Superior temporal gyrus (tissue), 1 donor: ENCODE data around the gene CHN2.
A peak's percentile ranks its signal among the peaks of the same experiment; 100 is the strongest.
"Not testable (repeated sequence)": the region's sequence is repeated elsewhere in the genome, so short reads cannot be mapped to it uniquely, and the experiment has no call there.

Source experiments
- DNase-seq: peaks from one replicate; pipeline ENCODE4 v3.0.0-alpha.2; 2016; ENCODE audit errors: extremely low spot score

CHN2 gene

GRCh38 chr7:29488977-29489376 is 294.4 kb downstream of the CHN2 start:
- DNase-seq, result peak; percentile 68

GRCh38 chr7:29490094-29490607 is 295.6 kb downstream of the CHN2 start:
- DNase-seq, result no peak

GRCh38 chr7:29494350-29494749 is 299.8 kb downstream of the CHN2 start:
- DNase-seq, result no peak

DNA sequence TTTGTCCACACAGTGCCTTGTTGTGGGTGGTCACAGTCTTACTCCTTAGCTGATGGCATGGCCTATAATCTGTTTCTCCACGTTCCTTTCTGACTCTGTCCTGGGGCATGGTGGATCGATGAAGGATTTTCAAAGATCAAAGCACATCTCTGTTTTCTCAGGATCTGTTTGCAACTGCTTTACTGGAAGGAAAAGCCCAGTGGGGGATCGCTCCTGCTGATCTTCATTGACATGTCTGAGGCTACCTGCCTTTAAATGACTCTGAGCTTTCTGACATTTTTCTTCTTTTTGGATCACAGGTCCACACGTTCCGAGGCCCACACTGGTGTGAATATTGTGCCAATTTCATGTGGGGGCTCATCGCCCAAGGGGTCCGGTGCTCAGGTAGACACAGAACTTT is 301.1 kb downstream of the CHN2 start:
- DNase-seq, result no peak

DNA sequence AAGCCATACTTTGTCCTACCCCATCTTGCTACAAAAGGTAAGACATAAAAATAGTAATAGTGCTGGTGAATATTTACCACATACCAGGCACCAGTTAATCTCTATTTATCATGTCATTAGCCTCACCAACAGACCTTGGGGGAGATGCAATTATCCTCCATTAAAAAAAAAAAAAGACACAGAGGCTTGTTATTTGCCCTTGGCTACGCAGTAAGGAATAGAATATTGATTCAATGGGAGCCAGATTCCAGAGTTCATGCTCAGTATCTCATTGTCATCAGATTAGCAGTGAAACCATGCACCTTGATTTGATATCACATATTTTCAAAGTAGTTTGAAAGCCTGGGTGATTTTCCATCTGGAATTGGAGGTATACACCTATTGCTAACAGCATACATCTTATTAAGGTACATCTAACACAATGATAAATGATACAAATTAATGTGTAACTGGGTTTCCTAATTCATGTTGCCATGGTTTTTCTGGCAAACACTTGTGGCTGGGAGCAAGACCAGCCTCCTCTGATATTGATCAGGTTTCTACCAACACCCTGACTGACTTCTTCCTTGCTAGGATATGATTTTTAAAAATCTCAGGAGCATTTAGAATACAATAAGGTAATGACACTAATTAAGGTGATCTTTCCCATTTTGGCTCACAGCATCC is 301.9 kb downstream of the CHN2 start:
- DNase-seq, result no peak

DNA sequence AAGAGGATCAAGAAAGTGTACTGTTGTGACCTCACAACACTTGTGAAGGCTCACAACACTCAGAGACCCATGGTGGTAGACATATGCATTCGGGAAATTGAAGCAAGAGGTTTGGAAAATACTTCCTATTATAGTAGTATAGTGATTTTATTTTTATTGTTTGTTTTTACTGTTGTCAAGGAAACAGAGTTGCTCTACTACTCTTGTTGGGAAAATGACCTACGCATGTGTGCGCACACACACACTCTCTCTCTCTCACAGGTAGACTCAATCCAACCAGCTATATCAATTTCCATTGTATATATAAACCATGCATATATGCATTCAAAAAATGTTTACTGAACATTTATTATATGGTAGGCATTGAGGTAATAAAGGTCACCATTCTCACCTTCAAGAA is 305.4 kb downstream of the CHN2 start:
- DNase-seq, result no peak

- DNase-seq, result no peak
These were observed 306.1 kb downstream of the CHN2 start for GRCh38 chr7:29500719-29501118.

- DNase-seq, result no peak
These were observed 307.6 kb downstream of the CHN2 start for GRCh38 chr7:29502133-29502532.

- DNase-seq, result no peak
These were observed 311.4 kb downstream of the CHN2 start for GRCh38 chr7:29505931-29506330.

GRCh38 chr7:29508608-29509007 is 314.0 kb downstream of the CHN2 start:
- no peak for DNase-seq

DNA sequence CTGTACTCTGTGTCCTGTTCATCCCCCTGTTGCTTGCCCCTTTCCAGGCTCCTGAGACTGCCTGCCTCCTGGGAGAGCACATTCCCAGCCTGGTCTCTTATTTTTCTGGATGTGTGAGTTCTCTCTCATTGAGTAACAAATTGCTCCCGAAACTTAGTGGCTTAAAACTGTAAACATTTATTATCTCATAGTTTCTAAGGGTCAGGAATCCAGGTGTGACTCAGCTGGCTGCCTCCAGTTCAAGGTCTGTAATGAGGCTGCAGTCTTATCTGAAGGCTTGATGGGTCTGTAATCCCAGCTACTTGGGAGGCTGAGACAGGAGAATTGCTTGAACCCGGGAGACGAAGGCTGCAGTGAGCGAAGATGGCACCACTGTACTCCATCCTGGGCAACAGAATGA is 315.5 kb downstream of the CHN2 start:
- no peak for DNase-seq

GRCh38 chr7:29511337-29511736 is 316.8 kb downstream of the CHN2 start:
- no peak for DNase-seq

- DNase-seq, result no peak
These were observed 317.3 kb downstream of the CHN2 start for GRCh38 chr7:29511851-29512250.

DNA sequence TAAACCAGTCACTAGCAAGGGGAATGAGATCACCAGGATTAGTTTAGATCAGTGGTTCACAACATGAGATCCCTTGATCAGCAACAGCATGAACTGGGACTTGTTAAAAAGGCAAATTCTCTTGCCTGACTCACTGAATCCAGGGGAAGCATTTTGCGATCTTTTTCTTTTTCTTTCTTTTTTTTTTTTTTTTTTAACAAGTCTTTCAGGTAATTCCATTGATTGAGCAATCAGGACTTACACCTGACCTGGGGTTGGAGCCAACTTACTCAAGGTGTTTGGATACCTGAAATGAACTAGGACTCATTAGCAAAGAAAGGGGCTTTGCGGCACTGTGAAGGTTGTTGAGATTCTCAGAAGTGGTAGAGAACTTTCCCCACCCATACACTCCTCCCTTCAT is 321.9 kb downstream of the CHN2 start:
- no peak for DNase-seq

- DNase-seq, result no peak
These were observed 324.0 kb downstream of the CHN2 start for GRCh38 chr7:29518616-29519015.

DNA sequence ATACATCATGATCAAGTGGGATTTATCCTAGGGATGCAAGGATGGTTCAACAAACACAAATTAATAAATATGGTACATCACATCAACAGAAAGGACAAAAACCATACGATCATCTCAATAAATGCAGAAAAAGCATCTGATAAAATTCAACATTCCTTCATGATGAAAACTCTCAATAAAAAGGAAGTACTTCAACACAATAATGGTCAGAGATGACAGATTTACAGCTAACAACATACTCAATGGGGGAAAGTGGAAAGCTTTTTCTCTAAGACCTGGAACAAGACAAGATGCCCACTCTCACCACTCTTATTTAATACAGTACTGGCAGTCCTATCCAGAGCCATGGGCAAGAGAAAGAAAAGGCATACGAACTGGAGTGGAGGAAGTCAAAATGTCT is 329.2 kb downstream of the CHN2 start:
- no peak for DNase-seq

- no peak for DNase-seq
These were observed 333.0 kb downstream of the CHN2 start for GRCh38 chr7:29527505-29528108.

DNA sequence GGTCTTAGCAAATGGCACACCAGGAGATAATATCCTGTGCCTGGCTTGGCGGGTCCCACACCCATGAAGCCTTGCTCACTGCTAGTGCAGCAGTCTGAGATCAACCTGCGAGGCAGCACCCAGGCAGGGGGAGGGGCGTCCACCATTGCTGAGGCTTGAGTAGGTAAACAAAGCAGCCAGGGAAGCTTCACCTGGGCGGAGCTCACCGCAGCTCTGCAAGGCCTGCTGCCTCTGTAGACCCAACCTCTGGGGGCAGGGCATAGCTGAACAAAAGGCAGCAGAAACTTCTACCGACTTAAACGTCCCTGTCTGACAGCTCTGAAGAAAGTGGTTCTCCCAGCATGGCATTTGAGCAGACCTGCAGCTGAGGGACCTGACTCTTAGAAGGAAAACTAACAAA is 334.0 kb downstream of the CHN2 start:
- not testable (repeated sequence) for DNase-seq
